ENCODE results near the gene THEM4. TPM values are rescaled to one million over a fixed set of nuclear protein-coding genes. Genes with fewer than 3 reads are reported as not detected.

THEM4 gene
- total and polyA plus RNA-seq, 11 donors, result 14.2 to 25.5 (median 15.0) TPM

- TF ChIP-seq POLR2A (IDR thresholded peaks at IDR 0.05), result no peak
- H3K4me3 ChIP-seq, result no peak overlapping the region
- no peaks in the 10 kb centered on the region for H3K36me3 ChIP-seq
- peak overlapping the region; percentile 54 to 89 (median 82) for H3K27ac ChIP-seq
- ATAC-seq (peak; percentile 48 to 72 (median 67)), DNase-seq (peak in 4 of 5 donors; percentile 32 to 74 (median 66))
- H3K27me3 ChIP-seq, result no peaks in the 10 kb centered on the region
- no peaks in the 10 kb centered on the region for H3K9me3 ChIP-seq
- intact Hi-C loops (cut with DNase I), result no loop called here
- 37 to 54% (median 40%) methylated on average over 7 of the region's 7 CpGs for WGBS, 4 donors
- H3K4me1 ChIP-seq, result peaks cover 8 to 68% (median 47%) of the 10 kb centered on the region in 12 donors
Measured at GRCh38 chr1:151944126-151944856, 35.0 kb upstream of the THEM4 start.

- Histone ChIP-seq H3K9me3 (no peaks in the 10 kb centered on the region), H3K27me3 (no peaks in the 10 kb centered on the region), H3K27ac (peak overlapping the region; percentile 41 to 89 (median 82)), H3K4me3 (no peak overlapping the region), H3K36me3 (no peaks in the 10 kb centered on the region), H3K4me1 (peaks cover 8 to 68% (median 47%) of the 10 kb centered on the region in 12 donors)
- intact Hi-C loops (cut with DNase I), result no loop called here
- TF ChIP-seq CTCF (IDR thresholded peaks at IDR 0.05) (no peak), POLR2A (IDR thresholded peaks at IDR 0.05) (no peak)
- ATAC-seq (no peak), DNase-seq (no peak)
- WGBS, 4 donors, result 86 to 100% (median 98%) methylated on average over 1 of the region's 1 CpG
Measured at GRCh38 chr1:151943591-151943990, 34.3 kb upstream of the THEM4 start.

- H3K27ac ChIP-seq, result peak overlapping the region; percentile 70 to 89 (median 82)
- ATAC-seq (peak in 2 of 4 donors; percentile 44 to 56), DNase-seq (peak in 2 of 5 donors; percentile 40 to 63)
- no peaks in the 10 kb centered on the region for H3K9me3 ChIP-seq
- TF ChIP-seq POLR2A (IDR thresholded peaks at IDR 0.05) (no peak), CTCF (IDR thresholded peaks at IDR 0.05) (no peak)
- H3K4me3 ChIP-seq, result no peak overlapping the region
- H3K36me3 ChIP-seq, result no peaks in the 10 kb centered on the region
- peaks cover 8 to 68% (median 47%) of the 10 kb centered on the region in 12 donors for H3K4me1 ChIP-seq
- 39 to 69% (median 58%) methylated on average over 1 of the region's 1 CpG for WGBS, 4 donors
- intact Hi-C loops (cut with DNase I), result no loop called here
- H3K27me3 ChIP-seq, result no peaks in the 10 kb centered on the region
Measured at GRCh38 chr1:151942882-151943281, 33.6 kb upstream of the THEM4 start.

DNA sequence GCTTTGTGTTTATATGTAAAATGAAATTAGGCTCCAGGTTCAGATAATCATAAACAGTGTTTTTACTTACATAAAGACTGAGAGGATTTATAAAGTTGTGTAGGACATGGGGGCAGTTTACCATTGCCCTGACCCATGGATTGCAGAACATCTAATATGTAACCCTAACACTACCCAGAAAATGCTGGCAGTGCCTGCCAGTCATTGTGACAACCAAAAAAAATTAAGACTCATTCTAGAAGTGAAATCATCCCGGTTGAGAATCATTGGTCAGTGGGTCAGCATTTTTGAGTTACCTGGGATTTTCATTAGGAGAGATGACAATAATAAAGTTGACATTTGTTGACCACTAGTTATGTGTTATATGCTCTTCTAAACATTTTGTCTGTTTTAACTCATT is 31.2 kb upstream of the THEM4 start:
- intact Hi-C loops (cut with DNase I), result no loop called here
- no peaks in the 10 kb centered on the region for H3K27me3 ChIP-seq
- H3K36me3 ChIP-seq, result no peaks in the 10 kb centered on the region
- H3K9me3 ChIP-seq, result no peaks in the 10 kb centered on the region
- peak overlapping the region; percentile 47 to 89 (median 81) for H3K27ac ChIP-seq
- 46 to 67% (median 48%) methylated on average over 1 of the region's 1 CpG for WGBS, 4 donors
- TF ChIP-seq CTCF (IDR thresholded peaks at IDR 0.05), result no peak
- TF ChIP-seq POLR2A (IDR thresholded peaks at IDR 0.05), result no peak
- peaks cover 4 to 53% (median 34%) of the 10 kb centered on the region in 12 donors for H3K4me1 ChIP-seq
- DNase-seq (no peak), ATAC-seq (no peak)
- no peak overlapping the region for H3K4me3 ChIP-seq

Measured in heart left ventricle (tissue), 16 donors.